Measurements from ENCODE around the gene RAB8A. TPM values are rescaled to one million over a fixed set of nuclear protein-coding genes. Genes with fewer than 3 reads are reported as not detected.

RAB8A gene
- total and polyA plus RNA-seq, 2 of the 8 experiments (the other 6 are each of a cell fraction or from before 2014, with no cell fraction given): 65.8 to 97.0 TPM

- H2BK120ac ChIP-seq (replicated peaks; ENCODE audit: low read depth, low read length): no peak overlapping the region
- H2AK5ac ChIP-seq (ENCODE audit: low read depth, low read length): no peak overlapping the region
- no peak overlapping the region for H3K14ac ChIP-seq (ENCODE audit: insufficient read length)
- H3K56ac ChIP-seq (replicated peaks; ENCODE audit: insufficient read length, low read depth, low read length): no peak overlapping the region
- H3K23me2 ChIP-seq (ENCODE audit: low read depth, low read length): no peaks in the 10 kb centered on the region
- no peak overlapping the region for H3K4me2 ChIP-seq (ENCODE audit: insufficient read depth in 1 of 2, low read depth in 2 of 2, low read length in 2 of 2)
- H3K27me3 ChIP-seq (replicated peaks in 1 of 4; ENCODE audit: control insufficient read depth in 3 of 4, extremely low read depth in 1 of 4, insufficient read depth in 3 of 4, low read length in 3 of 4): no peaks in the 10 kb centered on the region
- H4K8ac ChIP-seq (ENCODE audit: extremely low read depth, insufficient read depth, low read length): no peak overlapping the region
- no peak overlapping the region for H3K4me3 ChIP-seq (ENCODE audit: extremely low read depth in 1 of 4, insufficient read depth in 2 of 4, low read depth in 3 of 4, low read length in 4 of 4)
- H3K4me1 ChIP-seq (replicated peaks in 1 of 4; ENCODE audit: control insufficient read depth in 3 of 4, insufficient read depth in 4 of 4, low read length in 3 of 4): no peaks in the 10 kb centered on the region
- no peak overlapping the region for H2BK20ac ChIP-seq (ENCODE audit: low read length)
- H3K27ac ChIP-seq (ENCODE audit: low read depth, low read length): no peak overlapping the region
- CTCF ChIA-PET (ENCODE audit: partially characterized antibody): no interaction called here
- H3K79me1 ChIP-seq (ENCODE audit: low read depth, low read length): no peaks in the 10 kb centered on the region; the same call in 1 of the 2 replicates
- H2AFZ ChIP-seq (ENCODE audit: low read length): no peak overlapping the region
- H3K9ac ChIP-seq (replicated peaks in 1 of 4; ENCODE audit: extremely low read depth in 1 of 4, low read depth in 3 of 4, low read length in 3 of 4): no peak overlapping the region
- H3K79me2 ChIP-seq (ENCODE audit: control insufficient read depth in 1 of 2, insufficient read depth in 2 of 2, low read length in 2 of 2): peaks cover 0 to under 1% of the 10 kb centered on the region in 2 experiments; a peak in 1 of 4 replicates
- H4K91ac ChIP-seq (replicated peaks; ENCODE audit: insufficient read length, low read length): no peak overlapping the region
- no peak overlapping the region for H2BK15ac ChIP-seq (ENCODE audit: low read length)
- H3K23ac ChIP-seq (ENCODE audit: insufficient read length): no peak overlapping the region
- POLR2A ChIA-PET (ENCODE audit: partially characterized antibody): interaction anchor here (1.9 to 2.9 kb wide), 3 partner anchors 14 to 35 kb away, joined by 5 to 9 read pairs (median 9); no protein-coding TSS in a partner anchor
- FAIRE-seq (no peak), DNase-seq (ENCODE audit: low read depth in 1 of 2, low spot score in 2 of 2) (no peak)
- H2BK5ac ChIP-seq (ENCODE audit: low read depth, low read length): no peak overlapping the region
- WGBS, 2 experiments (ENCODE audit: extremely low coverage in 1 of 2, insufficient coverage in 1 of 2, insufficient read length in 1 of 2, insufficient replicate concordance in 2 of 2, low coverage in 1 of 2, low lambda C conversion rate in 2 of 2, missing lambda C conversion rate in 1 of 2): 94% methylated on average over 11 of the region's 11 CpGs; no CpG with 5 or more reads in 1 of the 2 experiments
- no peak overlapping the region for H3K4ac ChIP-seq (replicated peaks; ENCODE audit: insufficient read length, low read depth, low read length)
- TF ChIP-seq CBX5 (IDR thresholded peaks at IDR 0.05; ENCODE audit: low read depth, low read length) (no peak), EZH2 (IDR thresholded peaks at IDR 0.05; ENCODE audit: low read depth, low read length, severe bottlenecking) (no peak), MAFK (IDR thresholded peaks at IDR 0.05; ENCODE audit: low read depth, low read length) (no peak), SP1 (IDR thresholded peaks at IDR 0.05; ENCODE audit: low read depth, low read length) (no peak), SP2 (IDR thresholded peaks at IDR 0.05; ENCODE audit: low read length) (no peak), PHF8 (conservative IDR thresholded peaks at IDR 0.05; ENCODE audit: low read depth, low read length) (no peak), HDAC2 (IDR thresholded peaks at IDR 0.05; ENCODE audit: borderline replicate concordance in 1 of 2, low read depth in 2 of 2, low read length in 2 of 2) (no peak), RXRA (IDR thresholded peaks at IDR 0.05; ENCODE audit: insufficient read depth, low read depth, low read length) (no peak), CTBP2 (IDR thresholded peaks at IDR 0.05; ENCODE audit: borderline replicate concordance, insufficient read depth, insufficient read length, low read length) (no peak)
- H2BK12ac ChIP-seq (ENCODE audit: low read depth, low read length): no peak overlapping the region
- no peak overlapping the region for H4K5ac ChIP-seq (ENCODE audit: insufficient read length, low read depth, low read length)
- H4K20me1 ChIP-seq (replicated peaks in 1 of 2; ENCODE audit: control insufficient read depth in 1 of 2, insufficient read depth in 2 of 2, low read length in 2 of 2): peaks cover 6 to 20% of the 10 kb centered on the region in 2 experiments
- H3K18ac ChIP-seq (ENCODE audit: extremely low read depth, low read length): no peak overlapping the region
- peaks cover 36 to 55% (median 53%) of the 10 kb centered on the region in 4 experiments for H3K36me3 ChIP-seq (ENCODE audit: control insufficient read depth in 2 of 4, insufficient read depth in 4 of 4, low read length in 3 of 4)
- no peaks in the 10 kb centered on the region for H3K9me3 ChIP-seq (ENCODE audit: insufficient read depth in 2 of 2, low read depth in 1 of 2, low read length in 1 of 2)
Observed at GRCh38 chr19:16121967-16122366, 10.3 kb downstream of the RAB8A start.

Measured in H1 (cell line).